GM23338 (cell line): Measurements from ENCODE around the gene TRIM38. TPM values are rescaled to one million over a fixed set of nuclear protein-coding genes. Genes with fewer than 3 reads are reported as not detected.

Experiments
- ATAC-seq: fragments of 200-7000 bp; cut with Tn5 transposase; 3 replicates; pipeline ENCODE4 v1.9.1; 2020
- DNase-seq: peaks from one replicate; pipeline ENCODE4 v3.0.0-alpha.2; 2015; ENCODE audit warnings: low spot score
- H2AFZ ChIP-seq: fragments of 200-600 bp; sonication (generic); 2 replicates; pipeline ENCODE4 v1.8.0; 2016; ENCODE audit warnings: antibody characterized with exemption, mild to moderate bottlenecking, moderate library complexity
- H3F3A ChIP-seq: fragments of 200-600 bp; sonication (generic); replicated peaks from 2 replicates; pipeline ENCODE4 v1.8.0; 2017; ENCODE audit warnings: antibody characterized with exemption, mixed run types, low read depth
- H3K27ac ChIP-seq: fragments of 200-600 bp; sonication (generic); 2 replicates; pipeline ENCODE4 v1.6.1; 2016; ENCODE audit warnings: low read depth
- H3K27me3 ChIP-seq: fragments of 200-600 bp; sonication (generic); 2 replicates; pipeline ENCODE4 v1.8.0; 2016; ENCODE audit warnings: mild to moderate bottlenecking, mixed run types, moderate library complexity; ENCODE audit not compliant: insufficient read depth
- H3K36me3 ChIP-seq: fragments of 200-600 bp; sonication (generic); 2 replicates; pipeline ENCODE4 v1.8.0; 2016; ENCODE audit warnings: mild to moderate bottlenecking; ENCODE audit not compliant: insufficient read depth
- H3K4me1 ChIP-seq: fragments of 200-600 bp; sonication (generic); 2 replicates; pipeline ENCODE4 v1.8.0; 2016; ENCODE audit warnings: mild to moderate bottlenecking, moderate library complexity; ENCODE audit not compliant: insufficient read depth
- H3K4me2 ChIP-seq: fragments of 200-600 bp; sonication (generic); 2 replicates; pipeline ENCODE4 v1.7.1; 2017; ENCODE audit warnings: mixed run types
- H3K4me3 ChIP-seq: fragments of 200-600 bp; sonication (generic); 2 replicates; pipeline ENCODE4 v1.6.1; 2016; ENCODE audit warnings: mixed run types
- H3K79me2 ChIP-seq: fragments of 200-600 bp; sonication (generic); replicated peaks from 2 replicates; pipeline ENCODE4 v1.8.0; 2017; ENCODE audit warnings: mild to moderate bottlenecking; ENCODE audit not compliant: insufficient read depth
- H3K9me2 ChIP-seq: fragments of 200-600 bp; sonication (generic); 2 replicates; pipeline ENCODE4 v1.8.0; 2017; ENCODE audit not compliant: insufficient read depth
- H4K20me1 ChIP-seq: fragments of 200-600 bp; sonication (generic); replicated peaks from 2 replicates; pipeline ENCODE4 v1.8.0; 2017; ENCODE audit warnings: mild to moderate bottlenecking; ENCODE audit not compliant: insufficient read depth
- H3K27ac Mint-ChIP-seq: 2 replicates; pipeline ENCODE4 v1.8.0; 2020; ENCODE audit warnings: inconsistent platforms, mild to moderate bottlenecking, moderate library complexity, mixed read lengths
- H3K27me3 Mint-ChIP-seq: 3 replicates; pipeline ENCODE4 v1.8.0; 2022; ENCODE audit warnings: low read depth, mild to moderate bottlenecking, moderate library complexity, mixed read lengths, inconsistent platforms; ENCODE audit not compliant: insufficient read depth, poor library complexity
- H3K36me3 Mint-ChIP-seq: 3 replicates; pipeline ENCODE4 v1.8.0; 2021; ENCODE audit warnings: low read depth, mild to moderate bottlenecking, inconsistent platforms, moderate library complexity, mixed read lengths
- H3K4me1 Mint-ChIP-seq: 3 replicates; pipeline ENCODE4 v1.8.0; 2020; ENCODE audit warnings: mild to moderate bottlenecking, inconsistent platforms, mixed read lengths
- H3K4me3 Mint-ChIP-seq: 3 replicates; pipeline ENCODE4 v1.8.0; 2021; ENCODE audit warnings: moderate library complexity, mild to moderate bottlenecking, inconsistent platforms, mixed read lengths
- H3K9me3 Mint-ChIP-seq: 3 replicates; pipeline ENCODE4 v1.8.0; 2020; ENCODE audit warnings: moderate library complexity, mild to moderate bottlenecking, inconsistent platforms, mixed read lengths
- CREB1 ChIP-seq: fragments of 250-450 bp; sonication (Bioruptor Pico); IDR thresholded peaks from 2 replicates; pipeline ENCODE4 v1.5.0; 2020; ENCODE audit warnings: low read depth, mild to moderate bottlenecking, moderate library complexity
- EZH2 ChIP-seq: fragments of 200-600 bp; sonication (generic); IDR thresholded peaks from one replicate; pipeline ENCODE4 v1.8.0; 2017; ENCODE audit warnings: antibody characterized with exemption, mild to moderate bottlenecking, low read depth; ENCODE audit not compliant: unreplicated experiment
- EZH2phosphoT487 ChIP-seq: fragments of 200-600 bp; sonication (generic); IDR thresholded peaks from one replicate; pipeline ENCODE4 v1.8.1; 2018; ENCODE audit warnings: antibody characterized with exemption; ENCODE audit not compliant: unreplicated experiment
- ZNF331 ChIP-seq: fragments of 250-450 bp; sonication (Bioruptor Pico); IDR thresholded peaks from 2 replicates; pipeline ENCODE4 v1.5.0; 2020; ENCODE audit warnings: low read depth, mild to moderate bottlenecking, moderate library complexity
- polyA plus RNA-seq: library from polyadenylated mRNA; unstranded; fragments of >200 nt; fragmentation: Nextera tagmentation; extraction: Ambion mirVana; gene quantifications from 2 replicates; pipeline ENCODE4 v1.2.1, GENCODE V29; 2016
- total RNA-seq: library from RNA; depleted of rRNA; stranded (reverse); fragments of >200 nt; shearing (Covaris generic); gene quantifications from 2 replicates; pipeline ENCODE4 v1.2.3, GENCODE V29; 2014
- TF ChIP-seq, protein P1 (sequence below): fragments of 250-450 bp; sonication (Bioruptor Pico); IDR thresholded peaks from 2 replicates; pipeline ENCODE4 v1.5.0; 2020; ENCODE audit warnings: mild to moderate bottlenecking, moderate library complexity
- TF ChIP-seq, protein P2 (sequence below): IDR thresholded peaks from 2 replicates; pipeline ENCODE4 v1.6.1; 2016; ENCODE audit warnings: antibody characterized with exemption
- TF ChIP-seq, protein P3 (sequence below): IDR thresholded peaks from one replicate; pipeline ENCODE4 v1.6.1; 2018; ENCODE audit warnings: antibody characterized with exemption; ENCODE audit not compliant: unreplicated experiment
- TF ChIP-seq, protein P4 (sequence below), 2 experiments: fragments of 200-600 bp in 1 of 2; sonication (generic) in 1 of 2; conservative IDR thresholded peaks; 2 replicates each; pipeline versions ENCODE4 v1.5.1 to v1.6.1; 2016 to 2017; ENCODE audit warnings: antibody characterized with exemption in 2 of 2, low read depth in 2 of 2, mild to moderate bottlenecking in 2 of 2, moderate library complexity in 1 of 2

Gene TRIM38
- total and polyA plus RNA-seq, 2 experiments from 2014 or later: 0.66 to 0.82 TPM

DNA sequence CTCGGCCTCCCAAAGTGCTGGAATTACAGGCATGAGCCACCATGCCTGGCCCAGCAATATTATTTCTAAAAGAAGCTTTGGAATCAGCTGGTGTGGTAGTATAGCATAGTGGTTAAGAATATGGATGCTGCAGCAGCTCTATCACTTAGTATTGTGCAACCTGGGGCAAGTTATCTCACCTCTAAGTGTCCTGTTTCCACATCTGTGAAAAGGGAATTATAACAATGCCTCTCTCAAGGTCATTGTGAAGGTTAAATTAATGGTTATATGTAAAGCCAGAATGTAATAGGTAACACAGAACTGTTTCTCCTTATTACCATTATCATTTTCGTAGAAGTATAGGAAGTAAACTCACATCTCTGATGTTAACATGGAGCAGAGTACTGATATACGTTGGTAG lies 46.3 kb upstream of the TRIM38 start (continued):
- TF ChIP-seq, protein P1, sequence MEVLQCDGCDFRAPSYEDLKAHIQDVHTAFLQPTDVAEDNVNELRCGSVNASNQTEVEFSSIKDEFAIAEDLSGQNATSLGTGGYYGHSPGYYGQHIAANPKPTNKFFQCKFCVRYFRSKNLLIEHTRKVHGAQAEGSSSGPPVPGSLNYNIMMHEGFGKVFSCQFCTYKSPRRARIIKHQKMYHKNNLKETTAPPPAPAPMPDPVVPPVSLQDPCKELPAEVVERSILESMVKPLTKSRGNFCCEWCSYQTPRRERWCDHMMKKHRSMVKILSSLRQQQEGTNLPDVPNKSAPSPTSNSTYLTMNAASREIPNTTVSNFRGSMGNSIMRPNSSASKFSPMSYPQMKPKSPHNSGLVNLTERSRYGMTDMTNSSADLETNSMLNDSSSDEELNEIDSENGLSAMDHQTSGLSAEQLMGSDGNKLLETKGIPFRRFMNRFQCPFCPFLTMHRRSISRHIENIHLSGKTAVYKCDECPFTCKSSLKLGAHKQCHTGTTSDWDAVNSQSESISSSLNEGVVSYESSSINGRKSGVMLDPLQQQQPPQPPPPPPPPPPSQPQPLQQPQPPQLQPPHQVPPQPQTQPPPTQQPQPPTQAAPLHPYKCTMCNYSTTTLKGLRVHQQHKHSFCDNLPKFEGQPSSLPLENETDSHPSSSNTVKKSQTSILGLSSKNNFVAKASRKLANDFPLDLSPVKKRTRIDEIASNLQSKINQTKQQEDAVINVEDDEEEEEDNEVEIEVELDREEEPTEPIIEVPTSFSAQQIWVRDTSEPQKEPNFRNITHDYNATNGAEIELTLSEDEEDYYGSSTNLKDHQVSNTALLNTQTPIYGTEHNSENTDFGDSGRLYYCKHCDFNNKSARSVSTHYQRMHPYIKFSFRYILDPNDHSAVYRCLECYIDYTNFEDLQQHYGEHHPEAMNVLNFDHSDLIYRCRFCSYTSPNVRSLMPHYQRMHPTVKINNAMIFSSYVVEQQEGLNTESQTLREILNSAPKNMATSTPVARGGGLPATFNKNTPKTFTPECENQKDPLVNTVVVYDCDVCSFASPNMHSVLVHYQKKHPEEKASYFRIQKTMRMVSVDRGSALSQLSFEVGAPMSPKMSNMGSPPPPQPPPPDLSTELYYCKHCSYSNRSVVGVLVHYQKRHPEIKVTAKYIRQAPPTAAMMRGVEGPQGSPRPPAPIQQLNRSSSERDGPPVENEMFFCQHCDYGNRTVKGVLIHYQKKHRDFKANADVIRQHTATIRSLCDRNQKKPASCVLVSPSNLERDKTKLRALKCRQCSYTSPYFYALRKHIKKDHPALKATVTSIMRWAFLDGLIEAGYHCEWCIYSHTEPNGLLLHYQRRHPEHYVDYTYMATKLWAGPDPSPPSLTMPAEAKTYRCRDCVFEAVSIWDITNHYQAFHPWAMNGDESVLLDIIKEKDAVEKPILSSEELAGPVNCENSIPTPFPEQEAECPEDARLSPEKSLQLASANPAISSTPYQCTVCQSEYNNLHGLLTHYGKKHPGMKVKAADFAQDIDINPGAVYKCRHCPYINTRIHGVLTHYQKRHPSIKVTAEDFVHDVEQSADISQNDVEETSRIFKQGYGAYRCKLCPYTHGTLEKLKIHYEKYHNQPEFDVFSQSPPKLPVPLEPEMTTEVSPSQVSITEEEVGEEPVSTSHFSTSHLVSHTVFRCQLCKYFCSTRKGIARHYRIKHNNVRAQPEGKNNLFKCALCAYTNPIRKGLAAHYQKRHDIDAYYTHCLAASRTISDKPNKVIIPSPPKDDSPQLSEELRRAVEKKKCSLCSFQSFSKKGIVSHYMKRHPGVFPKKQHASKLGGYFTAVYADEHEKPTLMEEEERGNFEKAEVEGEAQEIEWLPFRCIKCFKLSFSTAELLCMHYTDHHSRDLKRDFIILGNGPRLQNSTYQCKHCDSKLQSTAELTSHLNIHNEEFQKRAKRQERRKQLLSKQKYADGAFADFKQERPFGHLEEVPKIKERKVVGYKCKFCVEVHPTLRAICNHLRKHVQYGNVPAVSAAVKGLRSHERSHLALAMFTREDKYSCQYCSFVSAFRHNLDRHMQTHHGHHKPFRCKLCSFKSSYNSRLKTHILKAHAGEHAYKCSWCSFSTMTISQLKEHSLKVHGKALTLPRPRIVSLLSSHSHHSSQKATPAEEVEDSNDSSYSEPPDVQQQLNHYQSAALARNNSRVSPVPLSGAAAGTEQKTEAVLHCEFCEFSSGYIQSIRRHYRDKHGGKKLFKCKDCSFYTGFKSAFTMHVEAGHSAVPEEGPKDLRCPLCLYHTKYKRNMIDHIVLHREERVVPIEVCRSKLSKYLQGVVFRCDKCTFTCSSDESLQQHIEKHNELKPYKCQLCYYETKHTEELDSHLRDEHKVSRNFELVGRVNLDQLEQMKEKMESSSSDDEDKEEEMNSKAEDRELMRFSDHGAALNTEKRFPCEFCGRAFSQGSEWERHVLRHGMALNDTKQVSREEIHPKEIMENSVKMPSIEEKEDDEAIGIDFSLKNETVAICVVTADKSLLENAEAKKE (CRISPR knock-in tag): no peak

DNA sequence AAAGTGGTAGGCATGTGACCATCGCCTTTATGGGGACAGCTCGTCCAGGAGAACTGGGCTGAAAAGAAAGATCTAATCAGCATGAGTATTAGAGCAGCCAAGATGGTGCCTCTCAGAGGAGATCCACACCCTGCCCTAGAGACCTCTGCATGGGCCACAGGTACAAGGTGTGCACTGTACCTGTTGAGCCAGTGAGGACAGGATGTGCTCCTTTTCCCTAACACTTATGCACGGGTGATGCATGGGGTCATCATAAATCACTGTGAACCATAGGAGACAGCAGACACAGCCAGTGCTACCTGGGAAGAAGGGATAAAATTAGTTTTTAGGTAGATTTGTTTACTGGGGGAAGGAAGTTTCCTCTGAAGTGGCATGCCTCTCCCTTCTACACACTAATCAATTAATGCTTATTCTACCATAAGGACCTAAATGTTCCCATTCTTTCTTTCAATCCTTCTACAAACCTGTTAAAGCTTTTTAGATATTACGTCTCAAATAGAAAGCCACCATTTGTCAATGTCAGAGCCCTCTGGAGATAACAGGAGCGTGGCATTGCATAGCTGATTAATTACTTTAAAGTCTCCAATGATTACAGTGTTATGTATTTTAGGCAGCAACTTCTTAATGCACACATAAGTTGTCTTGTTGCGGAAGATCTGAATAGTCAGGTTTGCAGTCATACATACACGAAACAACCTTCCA lies 45.7 kb upstream of the TRIM38 start:
- Mint-ChIP-seq H3K4me3 (no peak overlapping the region), H3K27me3 (no peaks in the 10 kb centered on the region), H3K9me3 (no peaks in the 10 kb centered on the region), H3K4me1 (no peaks in the 10 kb centered on the region), H3K27ac (no peak overlapping the region), H3K36me3 (no peaks in the 10 kb centered on the region)
- Histone ChIP-seq H3K4me2 (no peak overlapping the region), H3K36me3 (no peaks in the 10 kb centered on the region), H2AFZ (no peak overlapping the region), H3K27ac (no peak overlapping the region), H4K20me1 (no peaks in the 10 kb centered on the region), H3F3A (no peaks in the 10 kb centered on the region), H3K4me3 (no peak overlapping the region), H3K9me2 (0 out of 2 replicates have a peak, but pooled peaks cover 4% of the 10 kb centered on the region), H3K4me1 (no peaks in the 10 kb centered on the region), H3K79me2 (no peaks in the 10 kb centered on the region), H3K27me3 (no peaks in the 10 kb centered on the region)
- TF ChIP-seq ZNF331 (CRISPR knock-in tag) (no peak), EZH2phosphoT487 (no peak), EZH2 (no peak), CREB1 (CRISPR knock-in tag) (no peak)
- TF ChIP-seq, protein P2, sequence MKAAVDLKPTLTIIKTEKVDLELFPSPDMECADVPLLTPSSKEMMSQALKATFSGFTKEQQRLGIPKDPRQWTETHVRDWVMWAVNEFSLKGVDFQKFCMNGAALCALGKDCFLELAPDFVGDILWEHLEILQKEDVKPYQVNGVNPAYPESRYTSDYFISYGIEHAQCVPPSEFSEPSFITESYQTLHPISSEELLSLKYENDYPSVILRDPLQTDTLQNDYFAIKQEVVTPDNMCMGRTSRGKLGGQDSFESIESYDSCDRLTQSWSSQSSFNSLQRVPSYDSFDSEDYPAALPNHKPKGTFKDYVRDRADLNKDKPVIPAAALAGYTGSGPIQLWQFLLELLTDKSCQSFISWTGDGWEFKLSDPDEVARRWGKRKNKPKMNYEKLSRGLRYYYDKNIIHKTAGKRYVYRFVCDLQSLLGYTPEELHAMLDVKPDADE: no peak
- TF ChIP-seq, protein P3, sequence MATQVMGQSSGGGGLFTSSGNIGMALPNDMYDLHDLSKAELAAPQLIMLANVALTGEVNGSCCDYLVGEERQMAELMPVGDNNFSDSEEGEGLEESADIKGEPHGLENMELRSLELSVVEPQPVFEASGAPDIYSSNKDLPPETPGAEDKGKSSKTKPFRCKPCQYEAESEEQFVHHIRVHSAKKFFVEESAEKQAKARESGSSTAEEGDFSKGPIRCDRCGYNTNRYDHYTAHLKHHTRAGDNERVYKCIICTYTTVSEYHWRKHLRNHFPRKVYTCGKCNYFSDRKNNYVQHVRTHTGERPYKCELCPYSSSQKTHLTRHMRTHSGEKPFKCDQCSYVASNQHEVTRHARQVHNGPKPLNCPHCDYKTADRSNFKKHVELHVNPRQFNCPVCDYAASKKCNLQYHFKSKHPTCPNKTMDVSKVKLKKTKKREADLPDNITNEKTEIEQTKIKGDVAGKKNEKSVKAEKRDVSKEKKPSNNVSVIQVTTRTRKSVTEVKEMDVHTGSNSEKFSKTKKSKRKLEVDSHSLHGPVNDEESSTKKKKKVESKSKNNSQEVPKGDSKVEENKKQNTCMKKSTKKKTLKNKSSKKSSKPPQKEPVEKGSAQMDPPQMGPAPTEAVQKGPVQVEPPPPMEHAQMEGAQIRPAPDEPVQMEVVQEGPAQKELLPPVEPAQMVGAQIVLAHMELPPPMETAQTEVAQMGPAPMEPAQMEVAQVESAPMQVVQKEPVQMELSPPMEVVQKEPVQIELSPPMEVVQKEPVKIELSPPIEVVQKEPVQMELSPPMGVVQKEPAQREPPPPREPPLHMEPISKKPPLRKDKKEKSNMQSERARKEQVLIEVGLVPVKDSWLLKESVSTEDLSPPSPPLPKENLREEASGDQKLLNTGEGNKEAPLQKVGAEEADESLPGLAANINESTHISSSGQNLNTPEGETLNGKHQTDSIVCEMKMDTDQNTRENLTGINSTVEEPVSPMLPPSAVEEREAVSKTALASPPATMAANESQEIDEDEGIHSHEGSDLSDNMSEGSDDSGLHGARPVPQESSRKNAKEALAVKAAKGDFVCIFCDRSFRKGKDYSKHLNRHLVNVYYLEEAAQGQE: no peak
- TF ChIP-seq, protein P4, sequence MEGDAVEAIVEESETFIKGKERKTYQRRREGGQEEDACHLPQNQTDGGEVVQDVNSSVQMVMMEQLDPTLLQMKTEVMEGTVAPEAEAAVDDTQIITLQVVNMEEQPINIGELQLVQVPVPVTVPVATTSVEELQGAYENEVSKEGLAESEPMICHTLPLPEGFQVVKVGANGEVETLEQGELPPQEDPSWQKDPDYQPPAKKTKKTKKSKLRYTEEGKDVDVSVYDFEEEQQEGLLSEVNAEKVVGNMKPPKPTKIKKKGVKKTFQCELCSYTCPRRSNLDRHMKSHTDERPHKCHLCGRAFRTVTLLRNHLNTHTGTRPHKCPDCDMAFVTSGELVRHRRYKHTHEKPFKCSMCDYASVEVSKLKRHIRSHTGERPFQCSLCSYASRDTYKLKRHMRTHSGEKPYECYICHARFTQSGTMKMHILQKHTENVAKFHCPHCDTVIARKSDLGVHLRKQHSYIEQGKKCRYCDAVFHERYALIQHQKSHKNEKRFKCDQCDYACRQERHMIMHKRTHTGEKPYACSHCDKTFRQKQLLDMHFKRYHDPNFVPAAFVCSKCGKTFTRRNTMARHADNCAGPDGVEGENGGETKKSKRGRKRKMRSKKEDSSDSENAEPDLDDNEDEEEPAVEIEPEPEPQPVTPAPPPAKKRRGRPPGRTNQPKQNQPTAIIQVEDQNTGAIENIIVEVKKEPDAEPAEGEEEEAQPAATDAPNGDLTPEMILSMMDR (conservative IDR thresholded peaks at IDR 0.05; ENCODE audit: low read depth in 2 of 2): no peak
- ATAC-seq (no peak), DNase-seq (no peak)
